GM18502 (cell line): ENCODE data around the gene ATP9B.
"Not testable (repeated sequence)": the region's sequence is repeated elsewhere in the genome, so short reads cannot be mapped to it uniquely, and the experiment has no call there.

ENCODE experiments used
- ATAC-seq: cut with Tn5 transposase; IDR thresholded peaks from one replicate; pipeline ENCODE4 v1.9.1; 2021; ENCODE audit warnings: mild to moderate bottlenecking; ENCODE audit not compliant: unreplicated experiment, poor library complexity

Gene ATP9B

GRCh38 chr18:79071037-79071436 lies 1.8 kb downstream of the ATP9B start:
- no peak for ATAC-seq

GRCh38 chr18:79071503-79072210 lies 2.5 kb downstream of the ATP9B start:
- ATAC-seq, result no peak

GRCh38 chr18:79072655-79073054 lies 3.5 kb downstream of the ATP9B start:
- not testable (repeated sequence) for ATAC-seq

GRCh38 chr18:79077181-79077580 lies 8.0 kb downstream of the ATP9B start:
- ATAC-seq, result no peak

GRCh38 chr18:79078791-79079190 lies 9.6 kb downstream of the ATP9B start:
- ATAC-seq, result not testable (repeated sequence)

GRCh38 chr18:79092874-79093273 lies 23.7 kb downstream of the ATP9B start:
- no peak for ATAC-seq

- no peak for ATAC-seq
Measured at GRCh38 chr18:79093986-79094385, 24.8 kb downstream of the ATP9B start.

- no peak for ATAC-seq
Measured at GRCh38 chr18:79095216-79095615, 26.0 kb downstream of the ATP9B start.

GRCh38 chr18:79100944-79101343 lies 31.8 kb downstream of the ATP9B start:
- ATAC-seq, result no peak

- no peak for ATAC-seq
Measured at GRCh38 chr18:79102886-79103285, 33.7 kb downstream of the ATP9B start.

GRCh38 chr18:79104137-79104536 lies 34.9 kb downstream of the ATP9B start:
- ATAC-seq, result no peak

GRCh38 chr18:79105455-79105854 lies 36.3 kb downstream of the ATP9B start:
- no peak for ATAC-seq

GRCh38 chr18:79106084-79106483 lies 36.9 kb downstream of the ATP9B start:
- no peak for ATAC-seq

- ATAC-seq, result no peak
Measured at GRCh38 chr18:79107886-79108285, 38.7 kb downstream of the ATP9B start.

GRCh38 chr18:79108549-79109215 lies 39.5 kb downstream of the ATP9B start:
- ATAC-seq, result no peak

GRCh38 chr18:79111483-79111882 lies 42.3 kb downstream of the ATP9B start:
- ATAC-seq, result no peak

- ATAC-seq, result no peak
Measured at GRCh38 chr18:79117385-79117784, 48.2 kb downstream of the ATP9B start.

- ATAC-seq, result no peak
Measured at GRCh38 chr18:79117788-79118187, 48.6 kb downstream of the ATP9B start.

- no peak for ATAC-seq
Measured at GRCh38 chr18:79118797-79119196, 49.6 kb downstream of the ATP9B start.

- ATAC-seq, result no peak
Measured at GRCh38 chr18:79121746-79122474, 52.7 kb downstream of the ATP9B start.

GRCh38 chr18:79123948-79124347 lies 54.8 kb downstream of the ATP9B start:
- no peak for ATAC-seq
